ENCODE measurements around the gene YIPF4. TPM values are rescaled to one million over a fixed set of nuclear protein-coding genes. Genes with fewer than 3 reads are reported as not detected.

The YIPF4 gene
- total and polyA plus RNA-seq, 2 of the 8 experiments (the other 6 are each of a cell fraction or from before 2014, with no cell fraction given): 2.9 to 21.4 TPM

- TF ChIP-seq CHD7 (IDR thresholded peaks at IDR 0.05; ENCODE audit: insufficient replicate concordance, low read length) (no peak), TEAD4 (IDR thresholded peaks at IDR 0.05; ENCODE audit: low read depth, low read length) (no peak), PHF8 (conservative IDR thresholded peaks at IDR 0.05; ENCODE audit: low read depth, low read length) (no peak), TCF12 (IDR thresholded peaks at IDR 0.05; ENCODE audit: low read depth, low read length) (no peak), EGR1 (IDR thresholded peaks at IDR 0.05; ENCODE audit: borderline replicate concordance, low read depth, low read length) (no peak), ATF3 (IDR thresholded peaks at IDR 0.05; ENCODE audit: insufficient read depth, low read depth, low read length) (no peak), ASH2L (IDR thresholded peaks at IDR 0.05; ENCODE audit: low read length) (peak; percentile 1)
Observed at GRCh38 chr2:32358111-32358482, 80.4 kb downstream of the YIPF4 start (continued).

Measured in H1 (cell line).